GM23338 (cell line): ENCODE results near the gene TMEM190.

Experiments
- CREB1 ChIP-seq: fragments of 250-450 bp; sonication (Bioruptor Pico); IDR thresholded peaks from 2 replicates; pipeline ENCODE4 v1.5.0; 2020; ENCODE audit warnings: low read depth, mild to moderate bottlenecking, moderate library complexity
- CTCF ChIP-seq, 2 experiments: fragments of 200-600 bp in 1 of 2; sonication (generic) in 1 of 2; conservative IDR thresholded peaks; 2 replicates each; pipeline versions ENCODE4 v1.5.1 to v1.6.1; 2016 to 2017; ENCODE audit warnings: antibody characterized with exemption in 2 of 2, low read depth in 2 of 2, mild to moderate bottlenecking in 2 of 2, moderate library complexity in 1 of 2
- ETS1 ChIP-seq: IDR thresholded peaks from 2 replicates; pipeline ENCODE4 v1.6.1; 2016; ENCODE audit warnings: antibody characterized with exemption
- EZH2 ChIP-seq: fragments of 200-600 bp; sonication (generic); IDR thresholded peaks from one replicate; pipeline ENCODE4 v1.8.0; 2017; ENCODE audit warnings: antibody characterized with exemption, mild to moderate bottlenecking, low read depth; ENCODE audit not compliant: unreplicated experiment
- EZH2phosphoT487 ChIP-seq: fragments of 200-600 bp; sonication (generic); IDR thresholded peaks from one replicate; pipeline ENCODE4 v1.8.1; 2018; ENCODE audit warnings: antibody characterized with exemption; ENCODE audit not compliant: unreplicated experiment
- JUNB ChIP-seq: IDR thresholded peaks from one replicate; pipeline ENCODE4 v1.6.1; 2016; ENCODE audit warnings: antibody characterized with exemption; ENCODE audit not compliant: unreplicated experiment
- POLR2AphosphoS5 ChIP-seq: IDR thresholded peaks from 2 replicates; pipeline ENCODE4 v1.6.1; 2016; ENCODE audit warnings: antibody characterized with exemption, low read depth
- REST ChIP-seq: IDR thresholded peaks from one replicate; pipeline ENCODE4 v1.6.1; 2018; ENCODE audit warnings: antibody characterized with exemption; ENCODE audit not compliant: unreplicated experiment
- ZNF114 ChIP-seq: fragments of 250-450 bp; sonication (Bioruptor Pico); IDR thresholded peaks from 2 replicates; pipeline ENCODE4 v1.5.0; 2020; ENCODE audit warnings: mild to moderate bottlenecking, moderate library complexity

- TF ChIP-seq CTCF (conservative IDR thresholded peaks at IDR 0.05; ENCODE audit: low read depth in 2 of 2): no peak
- TF ChIP-seq POLR2AphosphoS5: no peak; the same call in 1 of the 2 replicates
- TF ChIP-seq JUNB: no peak
- TF ChIP-seq EZH2: no peak
- TF ChIP-seq EZH2phosphoT487: no peak
- TF ChIP-seq REST: no peak
- no peak for TF ChIP-seq ETS1
- no peak for TF ChIP-seq CREB1 (CRISPR knock-in tag)
- TF ChIP-seq ZNF114 (CRISPR knock-in tag): no peak
Measured at GRCh38 chr19:55391191-55391670, 14.6 kb downstream of the TMEM190 start.
